Stomach (tissue), 9 donors: ENCODE results near the gene BTN2A1. TPM values are rescaled to one million over a fixed set of nuclear protein-coding genes. Genes with fewer than 3 reads are reported as not detected.

Source experiments
- DNase-seq, 2 donors: peaks; one replicate each; pipeline versions ENCODE4 v3.0.0 to v3.0.0-alpha.2; 2013 to 2019
- H3K27ac ChIP-seq, 5 donors: fragments of 200-600 bp in 4 of 5; sonication (generic) in 4 of 5; one replicate each; pipeline ENCODE4 v1.5.1; 2013 to 2019; ENCODE audit warnings: mild to moderate bottlenecking in 1 of 5, moderate library complexity in 1 of 5
- H3K27me3 ChIP-seq, 3 donors: fragments of 200-600 bp; sonication (generic); one replicate each; pipeline ENCODE4 v1.5.1; 2017 to 2019; ENCODE audit warnings: mixed run types in 1 of 3
- H3K36me3 ChIP-seq, 4 donors: fragments of 200-600 bp; sonication (generic); 1 replicate in 3 of 4; 2 replicates in 1 of 4; pipeline ENCODE4 v1.5.1; 2016 to 2019
- H3K4me1 ChIP-seq, 4 donors: fragments of 200-600 bp; sonication (generic); one replicate each; pipeline ENCODE4 v1.5.1; 2016 to 2019
- H3K4me3 ChIP-seq, 4 donors: fragments of 200-600 bp; sonication (generic) in 3 of 4; one replicate each; pipeline ENCODE4 v1.5.1; 2016 to 2019; ENCODE audit warnings: mild to moderate bottlenecking in 1 of 4
- H3K9me3 ChIP-seq, 4 donors: fragments of 200-600 bp; sonication (generic); one replicate each; pipeline ENCODE4 v1.5.1; 2016 to 2019
- CTCF ChIP-seq, 7 experiments: fragments of 450-650 bp in 4 of 7; fragments of 200-600 bp in 3 of 7; sonication (generic) in 3 of 7; IDR thresholded peaks; one replicate each; pipeline ENCODE4 v1.5.1; 2016 to 2019; ENCODE audit warnings: antibody characterized with exemption in 7 of 7, control low read depth in 2 of 7, mild to moderate bottlenecking in 1 of 7
- EP300 ChIP-seq: sonication (generic); formaldehyde crosslinking; IDR thresholded peaks from one replicate; pipeline ENCODE4 v1.6.1; 2017; ENCODE audit warnings: antibody characterized with exemption
- POLR2A ChIP-seq, 4 donors: fragments of 450-650 bp; IDR thresholded peaks; one replicate each; pipeline ENCODE4 v1.6.1; 2016; ENCODE audit warnings: antibody characterized with exemption in 4 of 4, control low read depth in 2 of 4, mild to moderate bottlenecking in 1 of 4, moderate library complexity in 1 of 4
- POLR2AphosphoS5 ChIP-seq, 3 donors: sonication (generic); formaldehyde crosslinking; IDR thresholded peaks; one replicate each; pipeline ENCODE4 v1.6.1; 2016; ENCODE audit warnings: antibody characterized with exemption in 3 of 3
- WGBS, 5 donors: extraction: QIAGEN DNeasy Blood & Tissue Kit in 3 of 5; methylation state at CpG; one replicate each; pipeline versions ENCODE4 v1.1.5 to v1.1.7; 2013 to 2018; 5-methylcytosine and 5-hydroxymethylcytosine counted together
- intact Hi-C: fragments of 100-400 bp; cut with DNase I; formaldehyde crosslinking; loops from one replicate; pipeline ENCODE4 v1.15.1; 2023; ENCODE audit warnings: low total_unique reads
- polyA plus RNA-seq, 3 donors: library from polyadenylated mRNA; stranded (reverse); fragments of 200-250 nt; gene quantifications; one replicate each; pipeline ENCODE4 v1.2.3, GENCODE V29; 2013
- total RNA-seq, 5 donors: library from RNA; depleted of rRNA; stranded (reverse); fragments of >200 nt; gene quantifications; one replicate each; pipeline versions ENCODE4 v1.1.0 to v1.2.3, GENCODE V29; 2014 to 2016
- donor health status: healthy with polysubstance abuse.
- donor health status: Bipolar disorder and iron deficiency.
- donor health status: healthy.

Gene BTN2A1
- total and polyA plus RNA-seq, 8 donors, result 2.9 to 16.9 (median 10.7) TPM

- no peaks in the 10 kb centered on the region for H3K27me3 ChIP-seq
- intact Hi-C loops, result no loop called here
- WGBS, 5 donors, result 27 to 37% (median 30%) methylated on average over 4 of the region's 4 CpGs
- DNase-seq, result peak in 1 of 2 donors; percentile 74
- peak overlapping the region; percentile 67 to 76 (median 71) for H3K4me3 ChIP-seq
- H3K9me3 ChIP-seq, result peaks cover 0 to 9% (median 2%) of the 10 kb centered on the region in 4 donors
- peaks cover 0 to 39% (median 24%) of the 10 kb centered on the region in 4 donors for H3K4me1 ChIP-seq
- H3K36me3 ChIP-seq, result peaks cover 0 to under 1% (median under 1%) of the 10 kb centered on the region in 4 donors
- peak overlapping the region; percentile 20 to 92 (median 85) for H3K27ac ChIP-seq
- TF ChIP-seq CTCF (IDR thresholded peaks at IDR 0.05), result peak in 1 of 7 experiments; percentile 21
- TF ChIP-seq POLR2AphosphoS5 (IDR thresholded peaks at IDR 0.05), result no peak
- TF ChIP-seq POLR2A (IDR thresholded peaks at IDR 0.05), result no peak
- no peak for TF ChIP-seq EP300
These were observed 37.0 kb upstream of the BTN2A1 start for GRCh38 chr6:26420688-26421171.

DNA sequence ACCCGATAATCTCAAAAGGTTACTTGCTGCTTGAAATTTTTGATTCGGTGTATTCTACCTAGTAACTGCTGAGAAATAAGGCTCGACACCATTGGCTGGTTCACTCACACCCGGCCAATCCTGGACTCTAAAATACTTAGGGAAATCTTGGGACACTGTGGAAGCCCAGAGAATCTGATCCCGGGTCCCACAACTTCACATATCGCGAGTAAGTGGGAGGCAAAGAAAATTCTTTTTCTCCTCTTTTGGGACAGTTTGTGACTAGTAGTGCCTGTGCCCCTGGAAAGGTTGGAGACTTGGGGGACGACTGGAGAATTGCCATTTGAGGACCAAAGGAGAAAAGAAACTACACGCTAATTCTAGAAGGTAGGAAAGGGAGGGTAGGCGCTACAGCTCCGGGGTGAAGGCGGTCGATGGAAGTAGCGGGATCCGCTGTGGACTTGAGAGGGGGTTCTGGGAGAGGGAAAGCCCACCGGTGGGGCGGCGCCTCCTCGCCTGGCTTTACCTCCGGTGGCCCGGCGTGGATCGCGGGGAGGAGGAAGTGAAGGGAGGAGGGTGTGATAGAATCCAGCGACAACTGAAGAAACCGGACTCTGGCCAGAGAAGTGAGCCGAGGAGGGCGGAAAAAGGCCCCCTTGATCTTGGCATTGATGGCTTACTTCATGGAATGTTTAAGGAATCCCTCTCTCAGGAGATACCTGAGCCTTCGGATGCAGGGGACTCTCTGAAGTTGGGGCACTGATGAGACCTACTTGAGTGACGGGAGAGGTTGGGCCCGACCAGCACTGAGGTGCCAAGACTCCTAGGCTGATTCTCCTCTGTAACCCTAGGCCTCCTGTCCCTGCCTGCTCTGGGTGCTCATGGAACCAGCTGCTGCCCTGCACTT lies 36.3 kb upstream of the BTN2A1 start:
- intact Hi-C loops, result no loop called here
- peak overlapping the region; percentile 67 to 76 (median 71) for H3K4me3 ChIP-seq
- H3K4me1 ChIP-seq, result peaks cover 0 to 39% (median 24%) of the 10 kb centered on the region in 4 donors
- H3K36me3 ChIP-seq, result peaks cover 0 to 9% (median 7%) of the 10 kb centered on the region in 4 donors
- H3K9me3 ChIP-seq, result peaks cover 0 to 9% (median 2%) of the 10 kb centered on the region in 4 donors
- TF ChIP-seq CTCF (IDR thresholded peaks at IDR 0.05) (no peak), POLR2AphosphoS5 (IDR thresholded peaks at IDR 0.05) (no peak), POLR2A (IDR thresholded peaks at IDR 0.05) (no peak), EP300 (no peak)
- peak overlapping the region; percentile 68 to 92 (median 85) for H3K27ac ChIP-seq
- 0 to 1% (median 1%) methylated on average over 31 of the region's 31 CpGs for WGBS, 5 donors
- H3K27me3 ChIP-seq, result no peaks in the 10 kb centered on the region
- DNase-seq, result peak; percentile 73 to 95

- peaks cover 0 to 9% (median 2%) of the 10 kb centered on the region in 4 donors for H3K9me3 ChIP-seq
- peaks cover 0 to 39% (median 24%) of the 10 kb centered on the region in 4 donors for H3K4me1 ChIP-seq
- H3K4me3 ChIP-seq, result peak overlapping the region in 3 of 4 donors; percentile 67 to 75 (median 67)
- DNase-seq, result no peak
- no peak overlapping the region for H3K27ac ChIP-seq
- H3K27me3 ChIP-seq, result no peaks in the 10 kb centered on the region
- intact Hi-C loops, result no loop called here
- peaks cover 0 to 17% (median 13%) of the 10 kb centered on the region in 4 donors for H3K36me3 ChIP-seq
- TF ChIP-seq POLR2A (IDR thresholded peaks at IDR 0.05) (no peak), EP300 (no peak), CTCF (IDR thresholded peaks at IDR 0.05) (no peak), POLR2AphosphoS5 (IDR thresholded peaks at IDR 0.05) (no peak)
- 73 to 91% (median 85%) methylated on average over 3 of the region's 3 CpGs for WGBS, 5 donors
These were observed 35.4 kb upstream of the BTN2A1 start for GRCh38 chr6:26422329-26422728.

GRCh38 chr6:26426691-26427450 lies 30.9 kb upstream of the BTN2A1 start:
- TF ChIP-seq POLR2A (IDR thresholded peaks at IDR 0.05) (no peak), EP300 (no peak), POLR2AphosphoS5 (IDR thresholded peaks at IDR 0.05) (no peak), CTCF (IDR thresholded peaks at IDR 0.05) (no peak)
- intact Hi-C loops, result no loop called here
- 87 to 99% (median 97%) methylated on average over 5 of the region's 5 CpGs for WGBS, 5 donors

More at GRCh38 chr6:26426691-26427450, 30.9 kb upstream of the BTN2A1 start:
- H3K4me1 ChIP-seq, result peaks cover 0 to 27% (median 16%) of the 10 kb centered on the region in 4 donors
- no peaks in the 10 kb centered on the region for H3K9me3 ChIP-seq
- no peak overlapping the region for H3K27ac ChIP-seq
- no peaks in the 10 kb centered on the region for H3K27me3 ChIP-seq
- H3K36me3 ChIP-seq, result peaks cover 0 to 60% (median 54%) of the 10 kb centered on the region in 4 donors
- no peak overlapping the region for H3K4me3 ChIP-seq
- DNase-seq, result no peak
